KOPT-K1 (cell line): ENCODE data around the gene FOXK1.
"Not testable (repeated sequence)": the region's sequence is repeated elsewhere in the genome, so short reads cannot be mapped to it uniquely, and the experiment has no call there.

Experiments
- H3K27ac ChIP-seq: fragments of 200-600 bp; sonication (generic); 2 replicates; pipeline ENCODE4 v1.5.1; 2016; ENCODE audit warnings: antibody characterized with exemption, mild to moderate bottlenecking, low read depth, low read length; ENCODE audit not compliant: poor library complexity, severe bottlenecking
- H3K36me3 ChIP-seq: fragments of 200-600 bp; sonication (generic); 2 replicates; pipeline ENCODE4 v1.5.1; 2017; ENCODE audit warnings: antibody characterized with exemption, mild to moderate bottlenecking, low read length, moderate library complexity; ENCODE audit not compliant: insufficient read depth
- H3K9me3 ChIP-seq: fragments of 200-600 bp; sonication (generic); 2 replicates; pipeline ENCODE4 v1.5.1; 2017; ENCODE audit warnings: antibody characterized with exemption, low read length, mild to moderate bottlenecking; ENCODE audit not compliant: insufficient read depth, poor library complexity, severe bottlenecking

FOXK1 gene

DNA sequence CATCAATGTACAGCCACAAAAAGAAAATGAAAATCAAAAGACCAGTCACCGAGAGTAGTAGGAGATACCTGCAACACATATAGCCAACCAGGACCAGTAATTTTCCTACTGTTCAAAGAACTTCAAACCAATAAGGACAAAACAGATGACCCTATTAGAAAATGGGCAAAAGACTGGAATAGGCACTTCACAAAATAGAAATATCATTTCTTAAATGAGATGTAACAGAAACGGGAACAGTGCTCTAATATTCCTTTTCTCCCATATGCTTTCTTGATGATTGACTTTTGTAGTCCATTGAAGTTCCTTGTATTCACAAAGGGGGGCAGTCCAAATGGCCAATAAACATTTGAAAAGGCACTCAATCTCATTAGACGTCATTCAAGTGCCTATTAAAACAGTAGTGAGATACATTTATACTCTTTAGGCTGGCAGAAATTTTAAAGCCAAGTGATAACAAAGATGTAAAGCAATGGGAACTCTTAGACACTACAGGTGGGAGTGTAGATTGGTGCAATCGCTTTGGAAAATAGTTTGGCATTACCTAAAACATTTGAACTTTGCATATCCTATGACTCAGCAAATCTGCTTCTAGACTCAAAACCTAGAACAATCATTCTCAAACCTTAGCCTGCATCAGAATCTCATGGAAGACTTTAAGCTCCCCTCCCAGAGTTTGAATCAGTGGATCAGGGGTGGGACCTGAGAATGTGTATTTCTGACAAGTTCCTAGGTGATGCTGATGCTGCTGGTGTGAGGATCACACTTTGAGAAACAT is 24.3 kb upstream of the FOXK1 start:
- no peaks in the 10 kb centered on the region for H3K36me3 ChIP-seq
- no peak overlapping the region for H3K27ac ChIP-seq
- H3K9me3 ChIP-seq = peaks cover 38% of the 10 kb centered on the region

DNA sequence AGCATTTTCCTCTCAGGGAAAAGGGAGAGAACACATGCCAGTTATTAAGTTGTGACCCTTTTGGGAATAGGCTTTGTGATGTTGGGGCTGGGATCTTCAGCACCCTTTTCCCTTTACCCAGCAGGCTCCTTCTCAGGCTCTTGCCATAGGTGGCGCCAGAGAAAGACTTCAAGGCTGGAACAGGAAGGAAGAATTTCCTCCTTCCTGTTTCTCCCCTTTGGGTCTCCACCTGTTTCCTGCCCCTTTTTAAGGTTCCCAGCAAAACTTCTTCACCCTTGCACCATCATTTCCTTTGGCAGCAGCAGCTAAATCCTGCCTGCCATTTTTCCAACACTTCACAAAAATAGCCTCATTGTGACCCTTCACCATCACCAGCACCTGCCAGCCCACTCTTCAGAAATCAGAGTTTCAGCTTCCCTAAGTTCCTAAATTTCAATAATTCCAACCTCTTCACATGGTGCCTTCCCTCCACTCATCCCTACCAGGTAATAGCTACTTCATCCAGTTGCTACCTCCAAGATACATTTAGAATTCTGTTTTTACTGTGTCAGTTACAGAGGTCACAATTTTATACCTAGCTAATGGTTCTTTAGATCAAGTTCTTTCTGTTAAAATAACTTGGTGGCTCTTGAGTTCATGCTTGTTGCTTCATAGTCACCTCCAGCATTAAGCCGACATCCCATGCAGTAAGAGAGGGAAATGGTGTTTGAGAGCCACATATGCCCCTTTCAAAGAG is 22.4 kb upstream of the FOXK1 start:
- H3K27ac ChIP-seq = no peak overlapping the region
- H3K9me3 ChIP-seq = peaks cover 38% of the 10 kb centered on the region
- no peaks in the 10 kb centered on the region for H3K36me3 ChIP-seq

DNA sequence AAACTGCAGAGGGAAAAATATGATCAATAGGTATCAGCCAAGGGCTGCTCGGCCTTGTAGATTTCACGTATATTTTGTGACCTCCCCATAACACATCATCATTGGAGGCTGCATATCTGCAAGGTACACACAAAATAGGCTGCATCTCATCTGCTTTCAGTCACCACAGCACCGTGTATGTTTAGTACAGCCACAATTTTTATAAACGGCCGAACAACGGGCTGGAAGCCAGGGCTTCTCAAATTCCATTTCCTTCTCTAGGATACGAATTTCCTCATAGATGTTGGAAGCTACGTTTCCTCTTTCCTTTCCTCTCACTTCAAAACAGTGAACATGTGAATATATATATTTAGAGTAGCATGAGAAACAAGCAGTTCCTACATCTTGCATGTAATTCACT is 20.2 kb upstream of the FOXK1 start:
- Histone ChIP-seq H3K9me3 (peaks cover 38% of the 10 kb centered on the region), H3K36me3 (no peaks in the 10 kb centered on the region), H3K27ac (no peak overlapping the region)

DNA sequence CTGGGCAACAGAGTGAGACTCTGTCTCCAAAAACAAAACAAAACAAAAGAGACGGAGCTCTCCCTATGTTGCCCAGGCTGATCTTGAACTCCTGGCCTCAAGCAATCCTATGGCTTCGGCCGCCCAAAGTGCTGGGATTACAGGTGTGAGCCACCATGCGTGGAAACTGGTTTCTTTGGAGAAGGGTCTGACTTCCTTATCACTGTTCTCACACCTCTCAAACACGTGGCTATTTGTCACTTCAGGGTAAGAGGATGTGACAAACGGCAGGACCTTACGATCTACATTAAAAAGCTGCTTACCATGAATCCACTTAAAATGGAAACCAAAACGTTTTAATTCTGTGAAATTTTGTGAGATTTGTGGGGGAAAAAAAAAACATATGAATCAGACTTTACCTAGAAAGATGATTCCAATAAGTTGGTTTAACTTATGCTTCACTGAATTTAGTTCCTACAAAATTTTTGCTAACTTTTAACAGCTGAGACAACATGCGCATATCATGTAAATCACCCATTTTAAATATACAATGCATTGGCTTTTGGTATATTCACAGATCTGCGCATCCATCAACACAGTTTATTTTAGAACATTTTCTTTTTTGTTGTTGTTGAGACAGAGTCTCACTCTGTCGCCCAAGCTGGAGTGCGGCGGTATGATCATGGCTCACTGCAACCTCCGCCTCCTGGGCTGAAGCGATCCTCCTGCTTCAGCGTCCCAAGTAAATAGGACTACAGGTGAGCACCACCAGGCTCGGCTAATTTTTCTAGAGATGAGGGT is 18.7 kb upstream of the FOXK1 start:
- Histone ChIP-seq H3K36me3 (no peaks in the 10 kb centered on the region), H3K9me3 (peaks cover 25% of the 10 kb centered on the region), H3K27ac (no peak overlapping the region)

DNA sequence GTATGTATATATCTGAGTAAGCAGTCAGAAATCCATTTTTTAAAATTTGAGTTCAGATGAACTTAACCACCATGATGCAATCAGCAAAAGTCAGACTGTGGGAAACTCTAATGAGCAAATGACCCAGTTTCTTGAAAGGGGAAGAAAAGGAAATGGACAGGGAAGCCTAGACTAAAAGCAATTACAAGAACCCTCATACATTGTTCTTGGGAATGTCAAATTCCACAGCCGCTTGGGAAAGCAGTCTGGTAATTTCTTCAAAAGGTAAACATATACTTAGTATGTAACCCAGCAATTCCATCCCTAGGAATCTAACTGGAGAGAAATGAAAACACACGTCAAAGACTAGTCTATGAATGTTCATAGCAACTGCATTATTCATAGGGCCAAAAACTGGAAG is 16.4 kb upstream of the FOXK1 start:
- H3K27ac ChIP-seq = no peak overlapping the region
- peaks cover 5% of the 10 kb centered on the region for H3K9me3 ChIP-seq
- H3K36me3 ChIP-seq = no peaks in the 10 kb centered on the region

DNA sequence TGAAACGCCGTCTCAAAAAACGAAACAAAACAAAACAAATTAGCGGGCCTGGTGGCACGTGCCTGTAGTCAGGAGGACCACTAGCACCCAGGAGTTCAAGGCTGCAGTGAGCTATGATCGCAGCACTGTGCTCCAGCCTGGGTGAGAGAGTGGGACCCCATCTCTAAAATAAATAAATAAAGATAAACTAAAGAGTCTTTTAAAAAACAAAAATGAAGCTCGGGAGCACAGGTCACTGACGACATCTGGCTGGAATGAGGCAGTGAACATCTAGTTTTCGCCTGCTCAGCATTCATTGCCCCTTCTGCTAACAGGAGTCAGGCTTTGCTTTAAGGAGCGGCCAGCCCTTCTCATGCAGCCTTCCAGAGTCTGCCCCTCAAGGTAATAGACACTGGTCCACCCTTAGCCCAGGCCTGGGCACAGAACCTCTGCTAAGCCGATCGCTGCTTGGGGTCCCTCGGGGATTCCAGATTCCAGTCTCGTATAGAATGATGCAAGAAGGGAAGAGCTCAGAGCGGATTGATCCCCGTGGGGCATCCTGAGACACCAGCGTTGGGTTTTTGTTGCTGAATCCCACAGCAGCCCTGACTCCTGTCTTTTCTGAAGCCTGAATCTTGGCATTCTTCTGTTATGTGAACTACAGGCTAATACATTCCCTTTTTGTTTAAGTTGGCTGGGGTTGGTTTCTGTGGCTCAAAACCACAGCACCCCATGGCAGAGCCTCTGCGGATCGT is 14.2 kb upstream of the FOXK1 start:
- Histone ChIP-seq H3K27ac (no peak overlapping the region), H3K9me3 (peaks cover 7% of the 10 kb centered on the region)

DNA sequence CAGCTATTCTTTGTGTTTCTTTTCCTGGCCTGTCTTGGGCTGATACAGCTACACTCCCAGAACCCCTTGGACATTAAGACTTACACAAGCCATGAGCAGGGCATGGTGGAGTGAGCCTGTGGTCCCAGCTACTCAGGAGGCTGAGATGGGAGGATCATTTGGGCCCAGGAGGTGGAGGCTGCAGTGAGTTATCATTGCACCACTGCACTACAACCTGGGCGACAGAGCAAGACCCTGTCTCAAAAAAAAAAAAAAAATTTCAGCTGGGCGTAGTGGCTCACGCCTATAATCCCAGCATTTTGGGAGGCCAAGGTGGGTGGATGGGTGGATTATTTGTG is 13.6 kb upstream of the FOXK1 start:
- H3K9me3 ChIP-seq = peaks cover 12% of the 10 kb centered on the region
- no peak overlapping the region for H3K27ac ChIP-seq
- no peaks in the 10 kb centered on the region for H3K36me3 ChIP-seq

More for the DNA sequence above, 14.2 kb upstream of the FOXK1 start:
- H3K36me3 ChIP-seq = no peaks in the 10 kb centered on the region

DNA sequence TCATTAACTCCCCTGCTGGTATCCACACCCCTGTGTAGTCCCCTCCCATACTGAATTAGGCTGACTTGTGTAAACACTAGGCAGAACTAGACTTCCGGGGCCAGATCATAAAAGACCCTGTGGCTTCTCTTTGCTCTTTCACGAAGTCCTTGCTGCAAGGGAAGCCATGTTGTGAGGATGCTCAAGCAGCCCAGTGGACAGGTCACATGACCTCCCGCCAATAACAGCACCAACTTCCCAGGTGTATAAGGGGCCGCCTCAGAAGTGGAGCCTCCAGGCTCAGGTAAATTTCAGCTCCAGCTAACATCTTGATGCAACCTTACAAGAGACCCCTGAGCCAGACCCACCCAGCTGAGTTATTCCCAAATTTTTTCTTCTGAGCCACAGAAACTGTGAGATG is 11.3 kb upstream of the FOXK1 start:
- Histone ChIP-seq H3K36me3 (no peaks in the 10 kb centered on the region), H3K27ac (no peak overlapping the region), H3K9me3 (peaks cover 21% of the 10 kb centered on the region)

DNA sequence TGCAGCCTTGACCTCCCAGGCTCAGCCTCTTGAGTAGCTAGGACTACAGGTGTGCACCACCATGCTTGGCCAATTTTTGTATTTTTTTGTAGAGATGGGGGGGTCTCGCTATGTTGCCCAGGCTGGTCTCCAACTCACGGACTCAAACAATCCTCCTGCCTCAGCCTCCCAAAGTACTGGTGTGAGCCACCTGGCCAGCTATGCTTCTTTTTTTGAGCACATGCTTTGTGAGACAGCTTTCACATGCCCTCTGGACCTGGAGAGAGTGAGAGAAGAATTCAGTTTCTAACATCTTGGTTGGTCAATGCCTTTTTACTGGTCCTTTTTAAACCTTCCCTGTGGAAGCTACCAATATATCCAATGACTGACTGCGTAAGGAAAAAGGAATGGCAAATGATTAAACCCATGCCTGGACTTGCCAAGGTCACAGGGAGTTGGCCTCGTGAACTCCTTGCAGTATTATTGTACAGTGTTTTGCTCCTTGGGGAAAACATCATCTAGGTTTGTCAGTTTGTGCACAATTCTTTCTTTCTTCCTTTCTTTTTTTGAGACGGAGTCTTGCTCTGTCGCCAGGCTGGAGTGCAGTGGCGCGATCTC is 6.2 kb upstream of the FOXK1 start:
- Histone ChIP-seq H3K36me3 (no peaks in the 10 kb centered on the region), H3K27ac (no peak overlapping the region), H3K9me3 (peaks cover 17% of the 10 kb centered on the region)

DNA sequence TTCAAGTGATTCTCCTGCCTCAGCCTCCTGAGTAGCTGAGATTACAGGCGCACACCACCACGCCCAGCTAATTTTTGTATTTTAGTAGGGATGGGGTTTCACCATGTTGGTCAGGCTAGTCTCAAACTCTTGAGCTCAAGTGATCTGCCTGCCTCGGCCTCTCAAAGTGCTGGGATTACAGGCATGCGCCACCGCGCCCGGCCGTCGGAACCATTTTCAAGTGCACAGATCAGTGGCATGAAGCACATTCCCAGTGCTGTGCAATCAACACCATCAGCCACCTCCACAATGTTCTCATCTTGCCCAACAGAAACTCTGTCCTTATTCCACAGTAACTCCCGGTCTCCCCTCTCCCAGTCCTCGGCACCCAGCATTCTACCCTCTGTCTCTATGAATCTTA is 4.6 kb upstream of the FOXK1 start:
- H3K9me3 ChIP-seq = peaks cover 15% of the 10 kb centered on the region
- not testable (repeated sequence) for H3K27ac ChIP-seq, H3K36me3 ChIP-seq

DNA sequence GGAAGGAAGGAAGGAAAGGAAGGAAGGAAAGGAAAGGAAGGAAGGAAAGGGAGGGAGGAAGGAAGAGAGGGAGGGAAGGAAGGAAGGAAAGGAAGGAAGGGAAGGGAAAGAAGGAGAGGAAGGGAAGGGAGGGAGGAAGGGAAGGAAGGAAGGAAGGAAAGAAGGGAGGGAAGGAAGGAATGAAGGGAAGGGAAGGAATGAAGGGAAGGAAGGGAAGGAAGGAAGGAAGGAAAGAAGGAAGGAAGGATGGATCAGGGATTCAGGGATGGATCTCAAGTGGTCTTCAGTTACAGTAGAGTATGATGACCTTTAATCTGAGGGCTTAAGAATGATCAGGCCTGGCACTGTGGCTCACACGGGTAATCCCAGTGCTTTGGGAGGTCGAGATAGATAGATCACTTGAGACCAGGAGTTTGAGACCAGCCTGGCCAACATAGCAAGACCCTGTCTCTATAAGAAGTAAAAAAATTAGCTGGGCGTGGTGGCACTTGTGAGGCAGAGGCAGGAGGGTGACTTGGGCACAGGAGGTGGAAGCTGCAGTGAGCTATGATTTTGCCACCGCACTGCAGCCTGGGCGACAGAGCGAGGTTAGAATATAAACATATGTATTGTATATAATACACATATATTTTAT is 760 bp upstream of the FOXK1 start:
- Histone ChIP-seq H3K9me3 (no peaks in the 10 kb centered on the region), H3K27ac (peak overlapping the region; percentile 71), H3K36me3 (0 out of 2 replicates have a peak, but pooled peaks cover 11% of the 10 kb centered on the region)

DNA sequence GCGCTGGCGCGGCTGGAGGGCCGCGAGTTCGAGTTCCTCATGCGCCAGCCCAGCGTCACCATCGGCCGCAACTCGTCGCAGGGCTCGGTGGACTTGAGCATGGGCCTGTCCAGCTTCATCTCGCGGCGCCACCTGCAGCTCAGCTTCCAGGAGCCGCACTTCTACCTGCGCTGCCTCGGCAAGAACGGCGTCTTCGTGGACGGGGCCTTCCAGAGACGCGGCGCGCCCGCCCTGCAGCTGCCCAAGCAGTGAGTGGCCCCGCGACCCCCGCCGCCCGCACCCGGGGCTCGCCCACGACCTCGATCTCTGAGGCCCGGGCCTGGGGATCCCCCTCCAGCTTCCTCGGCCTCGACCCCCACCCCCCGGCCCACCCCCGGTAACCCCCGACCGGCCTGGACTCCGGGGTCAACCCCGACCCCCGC is 537 bp downstream of the FOXK1 start:
- Histone ChIP-seq H3K9me3 (no peaks in the 10 kb centered on the region), H3K36me3 (peaks cover 15% of the 10 kb centered on the region), H3K27ac (peak overlapping the region; percentile 76)

DNA sequence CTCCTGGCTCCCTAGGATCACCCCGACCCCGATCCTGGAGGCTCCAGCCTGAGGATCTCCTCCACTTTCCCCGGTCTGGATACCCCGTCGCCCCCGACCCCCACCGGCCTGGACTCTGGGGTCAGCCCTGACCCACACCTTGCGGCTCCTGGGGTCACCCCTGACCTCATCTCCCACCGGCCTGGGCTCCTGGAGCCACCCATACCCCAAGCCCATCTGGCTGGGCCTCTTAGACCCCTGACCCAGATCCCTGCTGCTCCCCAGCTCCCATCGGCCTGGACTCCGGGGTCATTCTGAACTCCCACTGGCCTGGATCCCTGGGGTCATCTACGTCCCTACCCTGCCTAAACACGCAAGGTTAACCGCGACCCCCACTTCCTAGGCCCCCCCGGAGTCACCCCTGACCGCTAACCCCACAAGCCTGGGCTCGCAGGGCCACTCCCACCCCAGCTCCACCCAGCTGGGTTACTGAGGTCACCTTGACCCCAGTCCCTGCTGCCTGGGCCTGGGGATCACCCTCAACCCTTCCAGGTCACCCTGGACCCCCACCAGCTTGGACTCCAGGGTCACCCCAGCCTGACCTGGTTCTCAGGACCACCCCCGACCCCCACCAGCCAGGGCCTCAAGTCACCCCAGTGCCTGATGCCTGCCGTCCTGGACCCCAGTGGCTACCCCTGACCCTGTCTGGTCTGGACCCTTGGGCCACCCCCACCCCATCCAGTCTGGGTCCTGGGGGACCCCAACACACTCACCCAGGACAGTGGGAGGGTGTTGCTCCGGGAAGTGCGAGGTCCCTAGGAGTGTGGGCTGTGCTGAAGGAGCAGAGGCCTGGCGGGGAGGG is 1.2 kb downstream of the FOXK1 start:
- Histone ChIP-seq H3K9me3 (no peaks in the 10 kb centered on the region), H3K36me3 (peaks cover 15% of the 10 kb centered on the region), H3K27ac (peak overlapping the region; percentile 76)
